Erythroblast (primary cell): Measurements from ENCODE around the gene TRIM46.

ENCODE experiments used
- GATA1 ChIP-seq: IDR thresholded peaks from 2 replicates; pipeline ENCODE4 v1.6.1; 2011; ENCODE audit warnings: low read depth, mild to moderate bottlenecking, control low read depth, low read length, moderate library complexity
- POLR2A ChIP-seq: IDR thresholded peaks from 2 replicates; pipeline ENCODE4 v1.6.1; 2011; ENCODE audit warnings: mild to moderate bottlenecking, low read length

DNA sequence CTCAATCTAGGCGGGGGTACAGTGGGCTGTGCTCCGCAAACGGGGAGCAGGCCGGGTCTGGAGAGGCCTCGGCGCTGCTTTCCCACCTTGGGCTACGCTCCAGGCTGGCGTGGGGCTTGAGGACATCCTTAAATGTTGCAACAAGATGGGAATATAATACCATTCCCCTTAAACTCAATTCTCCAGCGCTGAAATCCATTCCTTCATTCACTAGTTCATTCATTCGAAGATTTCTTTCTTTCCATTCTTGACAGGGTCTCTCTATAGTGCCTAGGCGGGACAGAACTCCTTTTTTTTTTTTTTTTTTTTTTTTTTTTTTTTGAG lies 33.1 kb upstream of the TRIM46 start:
- no peak for TF ChIP-seq GATA1
- TF ChIP-seq POLR2A: no peak
